ENCODE results near the gene FXN.

DNA sequence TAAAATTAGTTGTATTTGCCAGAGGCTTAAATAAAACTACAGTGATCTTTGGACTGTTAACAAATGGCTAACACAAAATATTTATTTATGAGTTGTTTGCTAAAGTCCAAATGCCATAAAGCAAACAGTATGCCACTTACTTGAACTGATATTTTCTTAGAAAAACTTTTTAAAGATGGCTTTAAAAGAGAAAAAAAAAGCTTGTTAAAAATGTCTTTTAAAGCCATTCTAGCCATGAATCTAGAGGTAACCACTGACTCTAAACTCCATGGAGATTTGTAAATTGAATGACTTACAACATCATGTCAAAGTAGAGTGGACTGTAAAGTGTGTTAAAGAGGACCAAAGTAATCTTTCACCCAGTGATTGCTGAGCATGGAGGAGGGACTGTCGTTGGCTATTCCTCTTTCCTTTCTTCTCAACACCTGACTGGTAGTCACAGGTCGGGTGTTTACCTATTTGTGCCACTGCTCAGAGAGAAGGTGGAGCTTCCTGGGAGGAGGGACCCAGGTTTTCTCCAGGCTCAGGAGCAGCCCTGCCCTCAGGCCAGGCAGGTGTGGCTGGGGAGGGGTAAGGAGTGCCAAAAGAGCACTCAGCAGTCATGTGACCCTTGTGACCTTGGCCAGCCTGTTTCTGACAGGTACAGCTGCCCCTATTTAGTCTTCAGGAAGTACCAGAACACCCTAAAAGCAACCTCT is 69.4 kb downstream of the FXN start:
- TF ChIP-seq CTCF (IDR thresholded peaks at IDR 0.05; ENCODE audit: low read length), result no peak
- TF ChIP-seq EZH2phosphoT487 (IDR thresholded peaks at IDR 0.05; ENCODE audit: low read length), result no peak
- no peak for TF ChIP-seq EZH2 (optimal IDR thresholded peaks at IDR 0.05; ENCODE audit: low read depth, low read length)

Measured in MM.1S (cell line).